Activated CD8-positive, alpha-beta T cell treated with anti-CD3 and anti-CD28 coated beads for 36 hours (primary cell): ENCODE results near the gene SUPT20H. TPM values are rescaled to one million over a fixed set of nuclear protein-coding genes. Genes with fewer than 3 reads are reported as not detected.

Source experiments
- ATAC-seq: fragments of 200-7000 bp; cut with Tn5 transposase; one replicate; pipeline ENCODE4 v1.10.0; 2021; ENCODE audit warnings: mild to moderate bottlenecking, moderate library complexity
- CTCF ChIA-PET: fragments of 350-600 bp; sonication (Branson Sonifier 250); formaldehyde crosslinking; loops from one replicate; lab custom pipeline; 2021; ENCODE audit warnings: antibody characterized with exemption; lab: Charles Lee
- POLR2A ChIA-PET: fragments of 350-600 bp; sonication (Branson Sonifier 250); formaldehyde crosslinking; loops from one replicate; lab custom pipeline; 2021; ENCODE audit warnings: antibody characterized with exemption; lab: Charles Lee
- DNase-seq: peaks from one replicate; pipeline ENCODE4 v3.0.0-alpha.2; 2020
- H3K27ac Mint-ChIP-seq: one replicate; pipeline ENCODE4 v1.8.0; 2021; ENCODE audit warnings: mild to moderate bottlenecking, mixed read lengths
- H3K27me3 Mint-ChIP-seq: one replicate; pipeline ENCODE4 v1.8.0; 2021; ENCODE audit warnings: mixed read lengths
- H3K36me3 Mint-ChIP-seq: one replicate; pipeline ENCODE4 v1.8.0; 2021; ENCODE audit warnings: low read depth, mixed read lengths
- H3K4me1 Mint-ChIP-seq: one replicate; pipeline ENCODE4 v1.8.0; 2021; ENCODE audit warnings: low read depth, mixed read lengths
- H3K4me3 Mint-ChIP-seq: one replicate; pipeline ENCODE4 v1.8.0; 2021; ENCODE audit warnings: mild to moderate bottlenecking, moderate library complexity, mixed read lengths
- H3K9me3 Mint-ChIP-seq: one replicate; pipeline ENCODE4 v1.8.0; 2021; ENCODE audit warnings: mixed read lengths
- CTCF ChIP-seq: fragments of 200-600 bp; IDR thresholded peaks from one replicate; pipeline ENCODE4 v1.8.0; 2022; ENCODE audit warnings: antibody characterized with exemption, mild to moderate bottlenecking
- intact Hi-C: fragments of 100-400 bp; cut with micrococcal nuclease; formaldehyde crosslinking; loops from one replicate; pipeline ENCODE4 v1.10.0; 2022
- total RNA-seq, 2 experiments: library from RNA; stranded (reverse); gene quantifications; one replicate each; pipeline ENCODE4 v1.2.3, GENCODE V29; 2021

SUPT20H gene
- total RNA-seq, 2 experiments from 2014 or later: 59.6 to 63.4 TPM

GRCh38 chr13:37039896-37040295, 19.6 kb downstream of the SUPT20H start:
- Mint-ChIP-seq H3K27ac (no peak overlapping the region), H3K9me3 (no peaks in the 10 kb centered on the region), H3K4me3 (no peak overlapping the region), H3K36me3 (peaks cover 40% of the 10 kb centered on the region), H3K4me1 (peaks cover 2% of the 10 kb centered on the region), H3K27me3 (no peaks in the 10 kb centered on the region)
- ChIA-PET CTCF (interaction anchor here (0.6 kb wide), 1 partner anchor 12 kb away, joined by 3 read pairs; no protein-coding TSS in a partner anchor), POLR2A (interaction anchor here (0.8 kb wide), 1 partner anchor 22 kb away, joined by 3 read pairs; no protein-coding TSS in a partner anchor)
- intact Hi-C loops: no loop called here
- ATAC-seq (no peak), DNase-seq (no peak)
- no peak for TF ChIP-seq CTCF

- H3K36me3 Mint-ChIP-seq: peaks cover 38% of the 10 kb centered on the region
- ChIA-PET CTCF (no interaction called here), POLR2A (no interaction called here)
- H3K4me3 Mint-ChIP-seq: no peak overlapping the region
- no peaks in the 10 kb centered on the region for H3K27me3 Mint-ChIP-seq
- no peaks in the 10 kb centered on the region for H3K9me3 Mint-ChIP-seq
- intact Hi-C loops: no loop called here
- peaks cover 2% of the 10 kb centered on the region for H3K4me1 Mint-ChIP-seq
- H3K27ac Mint-ChIP-seq: no peak overlapping the region
- DNase-seq (no peak), ATAC-seq (no peak)
- no peak for TF ChIP-seq CTCF
These were observed 22.2 kb downstream of the SUPT20H start for GRCh38 chr13:37037241-37037640.

- ChIA-PET CTCF (no interaction called here), POLR2A (interaction anchor here (2.0 kb wide), 1 partner anchor 29 kb away, joined by 6 read pairs; the partner anchor contains the start of genes ALG5 and EXOSC8)
- DNase-seq (no peak), ATAC-seq (no peak)
- H3K27me3 Mint-ChIP-seq: no peaks in the 10 kb centered on the region
- TF ChIP-seq CTCF: no peak
- H3K27ac Mint-ChIP-seq: no peak overlapping the region
- intact Hi-C loops: no loop called here
- H3K4me3 Mint-ChIP-seq: no peak overlapping the region
- no peaks in the 10 kb centered on the region for H3K9me3 Mint-ChIP-seq
- H3K4me1 Mint-ChIP-seq: peaks cover 1% of the 10 kb centered on the region
- peaks cover 23% of the 10 kb centered on the region for H3K36me3 Mint-ChIP-seq
These were observed 29.9 kb downstream of the SUPT20H start for GRCh38 chr13:37029617-37030016.

GRCh38 chr13:37027639-37028038, 31.8 kb downstream of the SUPT20H start:
- TF ChIP-seq CTCF: no peak
- ChIA-PET POLR2A (no interaction called here), CTCF (no interaction called here)
- peaks cover 25% of the 10 kb centered on the region for H3K36me3 Mint-ChIP-seq
- no peak for DNase-seq
- intact Hi-C loops: no loop called here
- no peaks in the 10 kb centered on the region for H3K9me3 Mint-ChIP-seq
- H3K4me1 Mint-ChIP-seq: peaks cover 4% of the 10 kb centered on the region
- no peak overlapping the region for H3K4me3 Mint-ChIP-seq
- H3K27me3 Mint-ChIP-seq: no peaks in the 10 kb centered on the region
- H3K27ac Mint-ChIP-seq: no peak overlapping the region
- no peak for ATAC-seq

GRCh38 chr13:37026771-37027170, 32.7 kb downstream of the SUPT20H start:
- no peak for ATAC-seq
- no peak for TF ChIP-seq CTCF
- Mint-ChIP-seq H3K4me3 (no peak overlapping the region), H3K27me3 (no peaks in the 10 kb centered on the region), H3K27ac (no peak overlapping the region), H3K36me3 (peaks cover 26% of the 10 kb centered on the region), H3K4me1 (peaks cover 4% of the 10 kb centered on the region), H3K9me3 (no peaks in the 10 kb centered on the region)
- intact Hi-C loops: no loop called here
- DNase-seq: no peak
- CTCF ChIA-PET: no interaction called here
- POLR2A ChIA-PET: no interaction called here
